ENCODE results near the gene KRTAP5-1.
"Not testable (repeated sequence)": the region's sequence is repeated elsewhere in the genome, so short reads cannot be mapped to it uniquely, and the experiment has no call there.

Gene KRTAP5-1

GRCh38 chr11:1601663-1602062 is 16.6 kb upstream of the KRTAP5-1 start:
- not testable (repeated sequence) for DNase-seq (ENCODE audit: low spot score)

- DNase-seq (ENCODE audit: low spot score): no peak
Measured at GRCh38 chr11:1600626-1601025, 15.5 kb upstream of the KRTAP5-1 start.

GRCh38 chr11:1598816-1599215 is 13.7 kb upstream of the KRTAP5-1 start:
- no peak for DNase-seq (ENCODE audit: low spot score)

- DNase-seq (ENCODE audit: low spot score): not testable (repeated sequence)
Measured at GRCh38 chr11:1598406-1598805, 13.3 kb upstream of the KRTAP5-1 start.

GRCh38 chr11:1597994-1598380 is 12.9 kb upstream of the KRTAP5-1 start, which contains the start of gene KRTAP5-2:
TSS of gene KRTAP5-2 (minus strand) at chr11:1598294. CDS start at chr11:1598250, 44 bp downstream.
- no peak for DNase-seq (ENCODE audit: low spot score)

- DNase-seq (ENCODE audit: low spot score): no peak
Measured at GRCh38 chr11:1597331-1597993, 12.4 kb upstream of the KRTAP5-1 start.

GRCh38 chr11:1596576-1597121 is 11.6 kb upstream of the KRTAP5-1 start:
- not testable (repeated sequence) for DNase-seq (ENCODE audit: low spot score)

GRCh38 chr11:1595994-1596575 is 11.0 kb upstream of the KRTAP5-1 start:
- DNase-seq (ENCODE audit: low spot score): not testable (repeated sequence)

- no peak for DNase-seq (ENCODE audit: low spot score)
Measured at GRCh38 chr11:1592628-1593027, 7.5 kb upstream of the KRTAP5-1 start.

GRCh38 chr11:1589996-1590395 is 4.9 kb upstream of the KRTAP5-1 start:
- DNase-seq (ENCODE audit: low spot score): no peak

- DNase-seq (ENCODE audit: low spot score): not testable (repeated sequence)
Measured at GRCh38 chr11:1589191-1589963, 4.3 kb upstream of the KRTAP5-1 start.

GRCh38 chr11:1586699-1587098 is 1.6 kb upstream of the KRTAP5-1 start:
- DNase-seq (ENCODE audit: low spot score): no peak

GRCh38 chr11:1582909-1583308 is 2.2 kb downstream of the KRTAP5-1 start:
- DNase-seq (ENCODE audit: low spot score): not testable (repeated sequence)

- DNase-seq (ENCODE audit: low spot score): no peak
Measured at GRCh38 chr11:1581976-1582375, 3.1 kb downstream of the KRTAP5-1 start.

GRCh38 chr11:1576825-1577224 is 8.3 kb downstream of the KRTAP5-1 start:
- DNase-seq (ENCODE audit: low spot score): no peak

- DNase-seq (ENCODE audit: low spot score): not testable (repeated sequence)
Measured at GRCh38 chr11:1575756-1576155, 9.3 kb downstream of the KRTAP5-1 start.

- DNase-seq (ENCODE audit: low spot score): no peak
Measured at GRCh38 chr11:1574933-1575242, 10.2 kb downstream of the KRTAP5-1 start.

- DNase-seq (ENCODE audit: low spot score): no peak
Measured at GRCh38 chr11:1574238-1574932, 10.7 kb downstream of the KRTAP5-1 start.

- no peak for DNase-seq (ENCODE audit: low spot score)
Measured at GRCh38 chr11:1573903-1574237, 11.2 kb downstream of the KRTAP5-1 start.

GRCh38 chr11:1573077-1573902 is 11.8 kb downstream of the KRTAP5-1 start:
- no peak for DNase-seq (ENCODE audit: low spot score)
